Psoas muscle (tissue), 8 donors: ENCODE results near the gene CHMP1A. TPM values are rescaled to one million over a fixed set of nuclear protein-coding genes. Genes with fewer than 3 reads are reported as not detected.

Source experiments
- ATAC-seq, 4 donors: fragments of 200-7000 bp; cut with Tn5 transposase; one replicate each; pipeline ENCODE4 v1.9.1; 2020; ENCODE audit warnings: moderate library complexity in 3 of 4, mild to moderate bottlenecking in 2 of 4
- DNase-seq, 2 donors: peaks; one replicate each; pipeline ENCODE4 v3.0.0-alpha.2; 2020
- H3K27ac ChIP-seq: fragments of 200-600 bp; one replicate; pipeline ENCODE4 v1.8.0; 2022
- H3K27me3 ChIP-seq, 3 donors: fragments of 200-600 bp in 1 of 3; one replicate each; pipeline versions ENCODE4 v1.6.1 to v1.8.0; 2013 to 2022; ENCODE audit warnings: low read length in 2 of 3, mild to moderate bottlenecking in 2 of 3, moderate library complexity in 1 of 3; ENCODE audit not compliant: insufficient read depth in 3 of 3
- H3K36me3 ChIP-seq, 2 donors: fragments of 200-600 bp in 1 of 2; one replicate each; pipeline versions ENCODE4 v1.6.1 to v1.8.0; 2013 to 2022; ENCODE audit warnings: low read depth in 1 of 2, mild to moderate bottlenecking in 1 of 2, moderate library complexity in 1 of 2; ENCODE audit not compliant: insufficient read depth in 1 of 2
- H3K4me1 ChIP-seq: fragments of 200-600 bp; one replicate; pipeline ENCODE4 v1.8.0; 2022
- H3K4me3 ChIP-seq: fragments of 200-600 bp; one replicate; pipeline ENCODE4 v1.8.0; 2022; ENCODE audit warnings: mild to moderate bottlenecking
- H3K9me3 ChIP-seq: fragments of 200-600 bp; one replicate; pipeline ENCODE4 v1.8.0; 2022
- WGBS, 3 donors: extraction: QIAGEN DNeasy Blood & Tissue Kit; methylation state at CpG; one replicate each; pipeline versions ENCODE4 v1.1.6 to v1.1.7; 2013; 5-methylcytosine and 5-hydroxymethylcytosine counted together
- intact Hi-C, 2 donors: fragments of 100-400 bp; cut with DNase I; formaldehyde crosslinking; loops; one replicate each; pipeline versions ENCODE4 v1.11.0 to v1.14.2; 2022
- polyA plus RNA-seq, 3 donors: library from polyadenylated mRNA; stranded (reverse); fragments of 200-250 nt; gene quantifications; one replicate each; pipeline ENCODE4 v1.2.3, GENCODE V29; 2013
- total RNA-seq, 4 donors: library from RNA; stranded (reverse); fragmentation: NEBNext Ultra II Directional in 2 of 4; extraction: Animal tissue kit (Norgen Biotek cat#: 25700) in 2 of 4; gene quantifications; one replicate each; pipeline versions ENCODE4 v1.2.1 to v1.2.4, GENCODE V29; 2021 to 2023
- TF ChIP-seq, protein P1 (sequence below): fragments of 200-600 bp; IDR thresholded peaks from one replicate; pipeline ENCODE4 v1.8.0; 2022; ENCODE audit warnings: antibody characterized with exemption
- donor health status: healthy with polysubstance abuse.
- donor health status: DM: no; HTN: no; CAD: no; lungs with moderate emphysema.
- donor health status: Bipolar disorder and iron deficiency.
- donor health status: healthy.
- donor health status: DM: yes; HTN: yes; CAD: no.
- donor health status: DM: no; HTN: no; CAD: no.
- donor health status: DM: no; HTN: no; CAD: no.
- donor health status: DM: yes; HTN: yes; CAD: no.

Gene CHMP1A
- total and polyA plus RNA-seq, 7 donors = 42.2 to 91.9 (median 49.9) TPM

DNA sequence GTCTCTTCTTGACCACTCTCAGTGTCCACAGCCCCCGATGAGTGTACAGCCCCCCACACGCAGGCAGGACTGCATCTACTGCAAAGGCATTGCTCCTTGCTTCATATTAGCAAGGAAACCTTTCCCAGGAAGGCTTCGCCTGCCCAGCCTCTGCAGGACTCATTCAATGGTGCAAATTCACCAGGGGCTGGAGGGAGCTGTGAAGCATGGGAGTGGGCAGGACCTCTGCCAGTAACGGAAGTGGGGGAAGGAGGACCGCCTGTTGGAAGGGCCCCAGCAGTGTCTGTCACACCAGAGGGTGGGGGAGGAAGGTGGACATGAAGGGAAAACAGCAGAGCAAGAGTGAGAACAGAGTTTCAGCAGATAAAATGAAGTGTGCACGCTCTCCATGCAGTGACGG lies 2.6 kb upstream of the CHMP1A start:
- no peaks in the 10 kb centered on the region for H3K27me3 ChIP-seq
- peaks cover 16% of the 10 kb centered on the region for H3K4me1 ChIP-seq
- intact Hi-C loops = no loop called here
- WGBS, 3 donors = 85 to 91% (median 88%) methylated on average over 7 of the region's 7 CpGs
- H3K4me3 ChIP-seq = no peak overlapping the region
- no peak for DNase-seq
- no peak for ATAC-seq
- no peak overlapping the region for H3K27ac ChIP-seq
- H3K9me3 ChIP-seq = no peaks in the 10 kb centered on the region
- TF ChIP-seq, protein P1, sequence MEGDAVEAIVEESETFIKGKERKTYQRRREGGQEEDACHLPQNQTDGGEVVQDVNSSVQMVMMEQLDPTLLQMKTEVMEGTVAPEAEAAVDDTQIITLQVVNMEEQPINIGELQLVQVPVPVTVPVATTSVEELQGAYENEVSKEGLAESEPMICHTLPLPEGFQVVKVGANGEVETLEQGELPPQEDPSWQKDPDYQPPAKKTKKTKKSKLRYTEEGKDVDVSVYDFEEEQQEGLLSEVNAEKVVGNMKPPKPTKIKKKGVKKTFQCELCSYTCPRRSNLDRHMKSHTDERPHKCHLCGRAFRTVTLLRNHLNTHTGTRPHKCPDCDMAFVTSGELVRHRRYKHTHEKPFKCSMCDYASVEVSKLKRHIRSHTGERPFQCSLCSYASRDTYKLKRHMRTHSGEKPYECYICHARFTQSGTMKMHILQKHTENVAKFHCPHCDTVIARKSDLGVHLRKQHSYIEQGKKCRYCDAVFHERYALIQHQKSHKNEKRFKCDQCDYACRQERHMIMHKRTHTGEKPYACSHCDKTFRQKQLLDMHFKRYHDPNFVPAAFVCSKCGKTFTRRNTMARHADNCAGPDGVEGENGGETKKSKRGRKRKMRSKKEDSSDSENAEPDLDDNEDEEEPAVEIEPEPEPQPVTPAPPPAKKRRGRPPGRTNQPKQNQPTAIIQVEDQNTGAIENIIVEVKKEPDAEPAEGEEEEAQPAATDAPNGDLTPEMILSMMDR = no peak
- H3K36me3 ChIP-seq = peaks cover 0 to 11% of the 10 kb centered on the region in 2 donors

GRCh38 chr16:89658221-89658879 lies 842 bp upstream of the CHMP1A start:
- H3K27me3 ChIP-seq = no peaks in the 10 kb centered on the region
- H3K9me3 ChIP-seq = no peaks in the 10 kb centered on the region
- peaks cover 0 to 18% of the 10 kb centered on the region in 2 donors for H3K36me3 ChIP-seq
- no peak for DNase-seq
- H3K27ac ChIP-seq = peak overlapping the region; percentile 91
- TF ChIP-seq, protein P1 = no peak
- ATAC-seq = no peak
- peaks cover 16% of the 10 kb centered on the region for H3K4me1 ChIP-seq
- H3K4me3 ChIP-seq = peak overlapping the region; percentile 99
- 13 to 16% (median 15%) methylated on average over 27 of the region's 27 CpGs for WGBS, 3 donors
- intact Hi-C loops = no loop called here

- peak overlapping the region; percentile 91 for H3K27ac ChIP-seq
- peaks cover 2 to 24% of the 10 kb centered on the region in 2 donors for H3K36me3 ChIP-seq
- TF ChIP-seq, protein P1 = no peak
- intact Hi-C loops = loop anchor here in 1 of 2 donors (1.0 kb wide), 1 partner anchor 65 kb away; the partner anchor contains the start of gene ZNF276
- peaks cover 16% of the 10 kb centered on the region for H3K4me1 ChIP-seq
- no peaks in the 10 kb centered on the region for H3K27me3 ChIP-seq
- 31 to 36% (median 32%) methylated on average over 29 to 32 of the region's 32 CpGs for WGBS, 3 donors
- H3K4me3 ChIP-seq = peak overlapping the region; percentile 99
- ATAC-seq = no peak
- DNase-seq = no peak
- no peaks in the 10 kb centered on the region for H3K9me3 ChIP-seq
Measured at GRCh38 chr16:89656435-89657121, 930 bp downstream of the CHMP1A start.

DNA sequence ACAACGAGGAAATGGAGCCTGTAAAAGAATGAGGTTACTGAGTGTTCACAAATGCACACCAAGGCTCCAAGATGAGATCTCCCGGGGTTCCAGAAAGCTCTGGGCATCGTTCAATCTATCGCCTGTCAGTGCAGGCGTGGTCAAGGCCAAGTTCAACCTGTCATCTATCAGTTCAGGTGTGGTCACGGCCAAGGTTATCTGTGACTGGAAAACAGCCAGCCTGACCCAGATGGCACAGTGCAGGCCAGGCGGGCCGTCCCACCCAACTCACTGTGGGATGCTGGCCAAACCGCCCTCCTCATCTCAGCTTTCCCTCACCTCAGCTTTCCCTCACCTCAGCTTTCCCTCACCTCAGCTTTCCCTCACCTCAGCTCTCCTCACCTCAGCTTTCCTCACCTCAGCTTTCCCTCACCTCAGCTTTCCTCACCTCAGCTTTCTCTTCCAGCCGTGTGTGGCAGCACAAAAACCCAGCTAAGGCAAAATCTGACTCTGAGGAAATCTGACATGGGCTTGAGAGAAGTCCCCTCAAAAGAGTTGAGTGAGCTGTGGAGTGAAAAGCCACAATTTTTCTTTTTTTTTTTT lies 2.4 kb downstream of the CHMP1A start:
- H3K4me3 ChIP-seq = no peak overlapping the region
- DNase-seq (no peak), ATAC-seq (no peak)
- 76 to 86% (median 85%) methylated on average over 10 of the region's 10 CpGs for WGBS, 3 donors
- intact Hi-C loops = no loop called here
- H3K27ac ChIP-seq = no peak overlapping the region
- H3K4me1 ChIP-seq = peaks cover 16% of the 10 kb centered on the region
- no peaks in the 10 kb centered on the region for H3K9me3 ChIP-seq
- peaks cover 2 to 28% of the 10 kb centered on the region in 2 donors for H3K36me3 ChIP-seq
- TF ChIP-seq, protein P1 = no peak
- no peaks in the 10 kb centered on the region for H3K27me3 ChIP-seq
